OCI-LY7 (cell line): ENCODE results near the gene C17orf67. TPM values are rescaled to one million over a fixed set of nuclear protein-coding genes. Genes with fewer than 3 reads are reported as not detected.

ENCODE experiments used
- BruUV-seq: library from RNA; stranded (reverse); fragments of 400-500 nt; replicated peaks from 2 replicates; lab custom pipeline; 2021; lab: Mats Ljungman, UMichigan
- CTCF ChIA-PET: fragments of 300-600 bp; sonication (Branson Sonifier 250); formaldehyde crosslinking; loops from one replicate; lab custom pipeline; 2022; ENCODE audit warnings: antibody characterized with exemption; ENCODE audit not compliant: unreplicated experiment; lab: Charles Lee
- POLR2A ChIA-PET: fragments of 300-600 bp; sonication (Branson Sonifier 250); formaldehyde crosslinking; loops from one replicate; lab custom pipeline; 2022; ENCODE audit warnings: antibody characterized with exemption; lab: Charles Lee
- DNase-seq: peaks from one replicate; pipeline ENCODE4 v3.0.0-alpha.2; 2015; ENCODE audit warnings: low spot score
- H2AFZ ChIP-seq: fragments of 200-600 bp; sonication (generic), shearing (Covaris generic); 2 replicates; pipeline ENCODE4 v1.6.1; 2014; ENCODE audit warnings: mild to moderate bottlenecking, antibody characterized with exemption, low read length, moderate library complexity
- H3K27ac ChIP-seq: fragments of 200-600 bp; sonication (generic); 2 replicates; pipeline ENCODE4 v1.5.1; 2014; ENCODE audit warnings: mixed run types, low read depth, mild to moderate bottlenecking, moderate library complexity, low read length, inconsistent platforms; ENCODE audit not compliant: poor library complexity, severe bottlenecking
- H3K36me3 ChIP-seq: fragments of 200-600 bp; sonication (generic); 2 replicates; pipeline ENCODE4 v1.6.1; 2014; ENCODE audit warnings: mild to moderate bottlenecking, antibody characterized with exemption, low read length, moderate library complexity, mixed read lengths; ENCODE audit not compliant: insufficient read depth
- H3K4me1 ChIP-seq: fragments of 200-600 bp; sonication (generic); 2 replicates; pipeline ENCODE4 v1.5.1; 2014; ENCODE audit warnings: mild to moderate bottlenecking, low read length; ENCODE audit not compliant: insufficient read depth, poor library complexity, severe bottlenecking
- H3K4me2 ChIP-seq: fragments of 200-600 bp; sonication (generic); 2 replicates; pipeline ENCODE4 v1.6.1; 2014; ENCODE audit warnings: mild to moderate bottlenecking, low read length
- H3K4me3 ChIP-seq: fragments of 200-600 bp; sonication (generic); 2 replicates; pipeline ENCODE4 v1.5.1; 2014; ENCODE audit warnings: mild to moderate bottlenecking, low read depth, low read length; ENCODE audit not compliant: poor library complexity, severe bottlenecking
- H3K79me2 ChIP-seq: fragments of 200-600 bp; sonication (generic); 2 replicates; pipeline ENCODE4 v1.6.1; 2016; ENCODE audit warnings: low read depth, mild to moderate bottlenecking, low read length, moderate library complexity, mixed read lengths; ENCODE audit not compliant: insufficient read depth
- H3K9me2 ChIP-seq: fragments of 200-600 bp; sonication (generic); 2 replicates; pipeline ENCODE4 v1.6.1; 2016; ENCODE audit warnings: mild to moderate bottlenecking, low read length, mixed read lengths; ENCODE audit not compliant: insufficient read depth
- H3K9me3 ChIP-seq: fragments of 200-600 bp; sonication (generic); 2 replicates; pipeline ENCODE4 v1.6.1; 2014; ENCODE audit warnings: mild to moderate bottlenecking, mixed run types, low read length, mixed read lengths
- H4K20me1 ChIP-seq: fragments of 200-600 bp; sonication (generic); 2 replicates; pipeline ENCODE4 v1.6.1; 2014; ENCODE audit warnings: mild to moderate bottlenecking, antibody characterized with exemption, low read length, moderate library complexity, mixed read lengths; ENCODE audit not compliant: insufficient read depth
- CTCF ChIP-seq: fragments of 200-600 bp; sonication (generic); conservative IDR thresholded peaks from 2 replicates; pipeline ENCODE4 v1.5.1; 2014; ENCODE audit warnings: mild to moderate bottlenecking, antibody characterized with exemption, low read length, moderate library complexity, mixed read lengths
- EZH2phosphoT487 ChIP-seq: fragments of 200-600 bp; sonication (generic); IDR thresholded peaks from 2 replicates; pipeline ENCODE4 v1.6.1; 2018; ENCODE audit warnings: low read depth, borderline replicate concordance, mild to moderate bottlenecking, mixed run types, antibody characterized with exemption, low read length, moderate library complexity, mixed read lengths
- intact Hi-C: fragments of 100-400 bp; cut with micrococcal nuclease; formaldehyde crosslinking; loops from one replicate; pipeline ENCODE4 v1.10.0; 2022; ENCODE audit not compliant: unreplicated experiment
- total RNA-seq, 2 experiments: library from RNA; depleted of rRNA in 1 of 2; stranded (reverse); fragments of >200 nt in 1 of 2; shearing (Covaris generic) in 1 of 2; gene quantifications; 2 replicates each; pipeline ENCODE4 v1.2.3, GENCODE V29; 2014 to 2022

C17orf67 gene
- total RNA-seq, 2 experiments from 2014 or later: 5.2 to 5.4 TPM

DNA sequence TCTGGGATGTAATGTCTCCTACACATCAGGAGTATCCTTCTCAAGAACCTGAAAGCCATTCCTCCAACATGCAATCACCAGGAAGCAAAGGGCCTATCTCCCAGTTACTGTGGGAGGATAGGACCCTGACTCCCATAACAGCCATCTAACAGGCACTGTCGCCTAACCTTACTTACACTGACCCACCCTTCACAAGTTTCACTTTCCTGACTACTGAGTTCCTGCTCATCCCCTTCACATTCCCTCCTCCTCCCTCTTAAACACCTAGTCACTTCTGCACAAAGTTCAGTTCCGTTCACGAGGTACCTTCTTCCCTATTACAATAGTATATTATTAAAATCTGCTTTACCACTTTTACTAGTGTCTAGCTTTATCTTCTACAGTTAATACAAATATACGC lies 1.3 kb downstream of the C17orf67 start:
- no TSS peak for BruUV-seq
- ChIA-PET POLR2A (interaction anchor here (0.6 kb wide), 1 partner anchor 887 kb away, joined by 3 read pairs; no protein-coding TSS in a partner anchor), CTCF (no interaction called here)
- Histone ChIP-seq H3K79me2 (peaks cover 44% of the 10 kb centered on the region; the same call in 1 of the 2 replicates), H4K20me1 (peaks cover 7% of the 10 kb centered on the region; the same call in 1 of the 2 replicates), H3K27ac (peak overlapping the region; percentile 52), H3K4me2 (peak overlapping the region; percentile 81), H3K9me3 (no peaks in the 10 kb centered on the region), H3K36me3 (peaks cover 26% of the 10 kb centered on the region), H3K4me3 (peak overlapping the region; percentile 77), H3K9me2 (no peaks in the 10 kb centered on the region), H3K4me1 (peaks cover 56% of the 10 kb centered on the region), H2AFZ (peak overlapping the region; percentile 66; the same call in 1 of the 2 replicates)
- DNase-seq: no peak
- intact Hi-C loops: loop anchor here (5.0 kb wide), 4 partner anchors 80 to 1410 kb away; partner anchors contain the start of genes AKAP1, MMD and TRIM25
- no peak for TF ChIP-seq CTCF
- TF ChIP-seq EZH2phosphoT487: no peak

DNA sequence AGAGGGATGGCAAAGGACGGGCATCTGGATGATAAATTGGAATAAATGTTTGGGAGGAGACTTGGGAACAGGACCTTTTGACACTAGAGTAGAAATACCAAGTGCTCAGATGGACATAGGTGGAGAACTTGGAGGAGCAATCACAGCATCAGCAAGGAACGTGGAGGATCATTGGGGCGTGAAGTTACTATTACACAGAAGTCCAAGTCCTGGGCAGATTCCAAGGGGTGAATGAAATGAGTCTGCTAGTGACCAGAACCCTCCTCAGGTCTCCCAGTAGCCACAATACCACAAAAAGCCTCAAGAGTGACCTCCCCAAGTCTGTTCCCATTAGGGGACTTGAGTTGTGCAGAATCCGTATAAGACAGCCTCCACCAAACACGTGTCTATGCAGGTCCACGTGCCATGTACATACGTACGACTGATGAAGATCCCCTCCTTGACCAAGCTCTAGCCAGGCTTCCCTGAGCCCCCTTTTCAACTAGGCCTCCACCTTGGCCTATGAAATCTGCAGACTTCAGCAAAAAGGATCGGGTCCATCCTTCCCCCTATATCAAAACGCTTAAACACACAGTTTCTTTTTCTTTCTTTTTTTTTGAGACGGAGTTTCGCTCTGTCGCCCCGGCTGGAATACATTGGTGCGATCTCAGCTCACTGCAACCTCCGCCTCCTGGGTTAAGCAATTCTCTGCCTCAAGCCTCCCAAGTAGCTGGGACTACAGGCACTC lies 2.2 kb downstream of the C17orf67 start:
- peaks cover 4% of the 10 kb centered on the region; the same call in 1 of the 2 replicates for H4K20me1 ChIP-seq
- no peak overlapping the region for H2AFZ ChIP-seq
- H3K4me3 ChIP-seq: peak overlapping the region; percentile 77
- POLR2A ChIA-PET: no interaction called here
- CTCF ChIA-PET: no interaction called here
- peak overlapping the region; percentile 81 for H3K4me2 ChIP-seq
- no peaks in the 10 kb centered on the region for H3K9me3 ChIP-seq
- peaks cover 26% of the 10 kb centered on the region for H3K36me3 ChIP-seq
- no peak for TF ChIP-seq CTCF
- TF ChIP-seq EZH2phosphoT487: no peak
- H3K9me2 ChIP-seq: no peaks in the 10 kb centered on the region
- no peak for DNase-seq
- H3K27ac ChIP-seq: no peak overlapping the region
- BruUV-seq: no TSS peak
- intact Hi-C loops: loop anchor here (5.0 kb wide), 4 partner anchors 81 to 1409 kb away; partner anchors contain the start of genes AKAP1, MMD and TRIM25
- H3K4me1 ChIP-seq: peaks cover 47% of the 10 kb centered on the region
- H3K79me2 ChIP-seq: peaks cover 42% of the 10 kb centered on the region; the same call in 1 of the 2 replicates
